HG02678 (cell line): ENCODE results near the gene CDK5RAP2.
A peak's percentile ranks its signal among the peaks of the same experiment; 100 is the strongest.
"Not testable (repeated sequence)": the region's sequence is repeated elsewhere in the genome, so short reads cannot be mapped to it uniquely, and the experiment has no call there.

Experiments used
- ATAC-seq: cut with Tn5 transposase; IDR thresholded peaks from one replicate; pipeline ENCODE4 v1.9.1; 2021; ENCODE audit warnings: mild to moderate bottlenecking, moderate library complexity; ENCODE audit not compliant: unreplicated experiment

Gene CDK5RAP2

GRCh38 chr9:120592210-120592609 lies 12.2 kb upstream of the CDK5RAP2 start:
- no peak for ATAC-seq

DNA sequence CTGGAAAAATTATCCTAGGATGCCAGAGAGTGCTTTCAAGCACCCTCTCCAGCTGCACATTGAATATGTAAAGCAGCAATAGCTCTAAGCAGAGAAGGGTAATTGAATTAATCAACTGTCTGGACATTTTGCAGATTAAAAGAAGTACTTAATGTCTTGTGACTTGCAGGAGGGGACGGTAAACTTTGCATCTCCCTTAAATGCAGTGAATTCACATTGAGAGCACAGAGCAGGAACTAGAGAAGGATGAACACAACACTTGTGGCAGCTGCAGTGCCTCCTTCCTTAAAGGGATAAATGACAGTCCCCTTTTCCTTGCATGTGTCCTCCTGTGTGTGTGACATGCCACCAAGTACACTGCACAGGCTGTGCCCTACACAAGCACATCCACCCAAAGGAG lies 7.4 kb upstream of the CDK5RAP2 start:
- ATAC-seq, result no peak

DNA sequence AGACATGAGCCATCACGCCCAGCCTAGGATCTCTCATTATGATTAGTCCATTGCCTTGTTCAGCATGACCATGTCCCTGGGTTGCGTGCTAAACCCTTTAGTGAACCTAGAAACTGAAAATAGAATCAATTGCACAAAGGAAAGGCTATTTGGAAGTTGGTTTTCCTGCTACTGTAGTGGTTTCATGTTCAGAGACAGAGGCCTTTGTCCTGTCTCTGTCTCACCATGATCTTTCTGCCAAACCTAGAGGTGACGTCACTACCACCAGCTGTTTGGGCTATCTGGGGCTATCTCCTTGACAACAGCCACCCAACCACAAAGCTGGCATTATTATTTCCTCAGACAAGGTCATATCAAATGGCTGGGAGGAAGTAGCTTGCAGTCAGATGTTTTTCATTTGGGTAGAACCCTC lies 4.0 kb upstream of the CDK5RAP2 start:
- ATAC-seq, result peak; percentile 40

DNA sequence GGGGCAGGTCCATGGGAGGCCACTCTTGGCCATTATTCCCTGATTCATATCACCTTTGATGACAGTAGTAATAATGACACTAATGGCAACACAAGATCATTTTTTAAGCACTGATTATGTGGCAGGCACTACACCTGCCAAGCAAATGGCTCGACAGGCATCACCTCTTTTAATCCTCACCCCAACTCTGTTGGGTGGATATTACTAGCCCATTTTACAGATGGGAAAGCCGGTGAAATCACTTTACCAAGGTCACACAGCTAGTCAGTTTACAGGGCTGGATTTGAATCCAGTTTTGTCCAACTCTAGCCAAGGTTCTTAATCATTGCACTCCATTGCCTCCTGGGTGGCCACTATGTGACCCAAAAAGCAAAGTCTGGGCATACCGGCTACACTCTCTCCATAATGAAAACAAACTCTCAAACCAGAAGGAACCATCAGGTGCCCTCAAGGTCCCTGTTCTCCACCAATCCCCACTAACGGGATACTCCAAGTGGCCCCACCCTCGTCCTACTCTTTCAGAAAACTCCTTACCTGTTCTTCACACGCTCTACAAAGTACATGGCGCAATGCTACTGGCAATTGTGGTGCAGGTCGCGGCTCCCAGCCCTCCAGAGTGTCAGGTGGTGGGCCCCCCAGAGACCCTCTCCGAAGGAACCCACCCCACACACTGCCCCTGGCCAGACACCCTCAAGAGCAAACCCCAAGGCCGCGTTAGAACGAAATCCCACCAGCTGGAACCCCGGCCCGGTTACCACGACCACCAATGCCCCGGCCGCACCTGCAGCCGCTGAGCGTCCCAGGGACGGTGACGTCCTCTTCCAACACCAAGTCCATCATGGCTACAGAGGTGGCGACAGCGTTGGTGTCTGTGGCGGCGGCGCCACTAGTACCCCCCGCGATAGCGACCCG lies 572 bp downstream of the CDK5RAP2 start:
- peak; percentile 33 for ATAC-seq

GRCh38 chr9:120574473-120574872 lies 5.5 kb downstream of the CDK5RAP2 start:
- ATAC-seq, result no peak

- ATAC-seq, result no peak
These were observed 7.5 kb downstream of the CDK5RAP2 start for GRCh38 chr9:120572472-120572871.

DNA sequence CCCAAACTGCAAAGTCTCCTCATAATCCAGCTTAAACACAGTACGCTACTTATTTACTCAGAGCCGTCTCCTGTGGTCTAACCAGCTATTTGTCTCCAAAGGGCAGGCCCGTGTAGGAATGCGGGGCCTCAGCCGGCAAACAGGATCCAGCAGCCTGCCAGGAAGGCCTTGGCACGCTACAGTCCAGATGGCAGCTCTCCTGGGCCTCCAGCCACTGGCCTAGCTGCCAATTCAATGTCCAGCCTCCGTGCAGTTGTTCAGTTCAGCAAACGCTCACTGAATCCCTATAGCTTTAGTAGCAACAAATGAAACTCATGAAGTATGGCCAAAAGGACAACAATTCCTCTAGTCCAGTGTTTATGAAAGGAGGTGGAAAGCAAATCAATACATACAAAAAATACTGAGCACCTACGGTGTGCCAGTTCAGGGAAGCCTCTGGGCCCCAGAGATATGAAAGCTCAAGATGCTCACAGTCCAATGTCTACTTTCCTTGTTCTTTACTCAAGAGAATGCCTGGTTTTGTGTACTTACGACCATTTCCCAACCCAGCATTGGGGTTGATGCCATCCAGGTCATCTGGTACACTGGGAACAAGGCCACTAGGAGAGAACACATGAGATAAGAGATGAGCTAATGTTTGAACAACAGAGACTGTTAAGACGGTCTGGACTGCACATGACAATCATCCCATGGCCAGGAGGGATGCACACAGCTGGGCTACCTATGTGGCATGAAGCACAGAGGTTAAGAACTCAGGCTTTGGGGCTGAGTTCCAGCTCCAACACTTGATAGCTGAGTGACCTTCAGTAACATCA lies 8.3 kb downstream of the CDK5RAP2 start:
- no peak for ATAC-seq

DNA sequence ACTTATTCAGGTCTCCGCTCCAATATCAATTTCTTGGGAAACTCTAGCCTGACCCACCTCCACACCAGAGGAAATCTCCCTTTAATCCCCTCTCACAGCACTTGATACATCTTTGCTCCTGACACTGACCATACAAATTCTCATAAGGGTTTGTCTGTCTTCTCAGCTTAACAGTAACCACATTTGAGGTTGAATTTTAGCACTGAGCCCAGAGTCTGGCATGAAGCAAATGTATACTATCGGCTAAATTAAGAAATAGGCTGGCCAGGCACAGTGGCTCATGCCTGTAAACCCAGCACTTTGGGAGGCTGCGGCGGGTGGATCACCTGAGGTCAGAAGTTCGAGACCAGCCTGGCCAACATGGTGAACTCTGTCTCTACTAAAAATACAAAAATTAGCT lies 9.7 kb downstream of the CDK5RAP2 start:
- ATAC-seq, result no peak

DNA sequence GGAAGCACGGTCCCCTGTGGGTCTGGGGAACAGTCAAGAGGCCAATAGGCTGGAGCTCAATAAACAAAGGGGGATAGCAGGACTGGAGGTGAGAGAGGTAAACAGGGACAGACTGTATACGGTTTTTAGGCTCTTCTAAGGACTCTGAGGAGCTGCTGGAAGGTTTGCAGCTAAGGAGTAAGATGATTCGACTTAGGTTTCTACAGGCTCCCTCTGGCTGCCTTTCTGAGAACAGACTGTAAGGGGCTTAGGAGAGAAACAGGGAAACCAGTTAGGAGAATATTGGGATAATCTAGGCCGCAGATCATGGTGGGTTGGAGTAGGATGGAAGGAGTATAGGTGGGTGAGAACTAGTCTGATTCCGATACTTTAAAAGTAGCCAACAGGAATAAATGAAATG lies 10.4 kb downstream of the CDK5RAP2 start:
- no peak for ATAC-seq

DNA sequence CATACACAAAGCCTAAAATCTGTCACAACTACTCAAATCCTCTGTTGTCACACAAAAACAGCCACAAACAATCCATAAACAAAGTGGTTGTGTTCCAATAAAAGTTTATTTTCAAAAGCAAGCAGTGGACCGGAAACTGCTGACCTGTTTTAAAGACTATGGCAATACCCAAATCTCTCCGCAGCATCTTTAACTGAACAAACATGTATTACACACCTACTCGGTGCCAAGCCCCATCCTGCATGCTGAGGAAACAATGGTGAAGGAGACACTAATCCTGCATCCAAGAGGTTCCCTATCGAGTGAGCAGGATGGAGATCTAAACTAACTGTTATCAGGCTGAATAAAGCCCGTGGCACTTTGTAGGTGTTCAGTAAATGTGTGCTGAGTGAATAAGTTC lies 11.2 kb downstream of the CDK5RAP2 start:
- ATAC-seq, result no peak

GRCh38 chr9:120567874-120568273 lies 12.1 kb downstream of the CDK5RAP2 start:
- no peak for ATAC-seq

- no peak for ATAC-seq
These were observed 12.9 kb downstream of the CDK5RAP2 start for GRCh38 chr9:120567081-120567480.

- no peak for ATAC-seq
These were observed 15.4 kb downstream of the CDK5RAP2 start for GRCh38 chr9:120564589-120564988.

GRCh38 chr9:120562861-120563443 lies 17.0 kb downstream of the CDK5RAP2 start:
- no peak for ATAC-seq

DNA sequence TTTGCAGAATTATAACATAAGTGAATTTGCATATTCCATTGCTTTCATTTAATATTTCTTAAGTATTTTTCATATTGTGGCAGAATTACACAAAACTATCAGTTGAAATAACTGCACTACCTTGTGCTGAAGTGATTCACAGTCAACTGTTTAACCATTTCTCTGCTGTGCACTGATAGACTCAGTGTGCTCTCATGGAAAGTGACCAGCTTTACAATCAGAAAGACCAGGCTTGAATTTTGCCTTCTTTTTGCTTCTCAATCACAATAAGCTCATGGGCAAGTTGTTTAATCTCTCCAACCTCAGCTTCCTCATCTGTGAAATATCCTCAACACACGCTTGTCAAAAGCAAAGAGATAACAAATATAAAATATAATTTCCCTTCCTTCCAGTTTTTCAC lies 18.3 kb downstream of the CDK5RAP2 start:
- no peak for ATAC-seq

DNA sequence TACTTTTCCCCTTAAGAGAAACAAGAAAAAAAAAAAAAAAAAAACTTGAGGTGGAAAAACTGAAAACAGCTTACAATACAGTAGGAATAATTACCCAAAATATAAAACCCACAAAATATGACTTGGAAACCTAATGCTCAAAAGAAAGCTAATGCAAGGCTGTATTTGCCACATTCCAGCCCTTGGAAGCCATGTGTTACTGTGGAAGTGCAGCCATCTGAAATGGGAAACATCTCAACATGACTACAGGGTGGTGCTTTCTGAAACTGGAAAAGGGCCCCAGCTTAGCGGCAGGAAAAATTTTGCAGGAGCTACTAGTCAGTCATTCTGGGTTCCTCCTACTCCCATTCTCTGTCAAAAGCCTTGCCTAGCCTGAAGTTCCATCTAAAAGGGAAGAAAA lies 20.4 kb downstream of the CDK5RAP2 start:
- no peak for ATAC-seq

DNA sequence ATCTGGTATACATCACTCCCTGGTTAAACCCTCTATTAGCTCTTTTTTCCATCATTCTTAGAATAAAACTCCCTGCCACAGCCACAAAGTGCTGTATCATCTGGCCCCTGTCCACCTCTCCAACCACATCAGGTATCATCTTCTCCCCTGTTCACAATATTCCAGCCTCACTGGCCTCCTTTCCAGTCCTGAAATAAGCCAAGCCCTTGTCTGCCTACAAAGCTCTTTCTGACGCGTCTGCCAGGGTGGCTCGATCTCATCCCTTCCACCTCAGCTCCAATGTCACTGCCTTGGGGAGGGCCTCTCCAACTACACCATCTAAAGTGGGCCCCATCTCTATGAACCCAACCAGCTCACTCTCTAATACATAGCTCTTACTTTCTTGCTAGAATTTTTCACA lies 21.5 kb downstream of the CDK5RAP2 start:
- ATAC-seq, result no peak

DNA sequence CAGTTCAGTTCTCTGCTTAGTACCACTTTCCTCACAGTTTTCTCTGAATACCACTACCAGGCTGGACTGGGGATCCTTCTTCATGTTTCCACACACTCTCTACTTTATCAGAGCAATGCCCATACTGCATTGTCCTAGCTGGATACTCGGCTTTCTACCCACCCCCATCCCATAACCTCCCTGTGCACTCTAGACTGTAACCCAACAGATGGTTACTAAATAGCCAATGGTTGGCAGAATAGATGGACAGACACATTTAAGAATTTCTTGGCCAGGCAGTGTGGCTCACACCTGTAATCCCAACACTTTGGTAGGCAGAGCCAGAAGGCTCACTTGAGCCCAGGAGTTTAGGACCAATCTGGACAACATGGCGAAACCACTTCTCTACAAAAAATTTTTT lies 22.8 kb downstream of the CDK5RAP2 start:
- no peak for ATAC-seq

DNA sequence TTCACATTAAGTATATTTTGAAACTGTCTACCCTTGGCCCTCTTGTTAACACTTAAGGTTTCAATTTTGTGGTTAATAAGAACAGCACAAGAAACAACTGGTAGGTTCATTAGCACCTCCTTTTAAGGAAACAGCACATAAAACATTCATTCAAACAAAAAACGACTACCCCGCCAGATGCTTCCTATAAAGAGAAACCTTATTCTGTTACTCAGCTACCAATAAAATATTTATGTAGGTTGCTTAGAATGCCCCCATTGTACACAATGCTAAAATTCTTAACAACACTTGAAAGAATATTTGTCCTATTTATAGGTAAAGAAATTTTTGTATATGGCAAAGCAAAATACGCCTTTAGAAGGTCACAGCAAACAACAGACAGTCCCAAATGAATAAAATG lies 23.2 kb downstream of the CDK5RAP2 start:
- no peak for ATAC-seq

DNA sequence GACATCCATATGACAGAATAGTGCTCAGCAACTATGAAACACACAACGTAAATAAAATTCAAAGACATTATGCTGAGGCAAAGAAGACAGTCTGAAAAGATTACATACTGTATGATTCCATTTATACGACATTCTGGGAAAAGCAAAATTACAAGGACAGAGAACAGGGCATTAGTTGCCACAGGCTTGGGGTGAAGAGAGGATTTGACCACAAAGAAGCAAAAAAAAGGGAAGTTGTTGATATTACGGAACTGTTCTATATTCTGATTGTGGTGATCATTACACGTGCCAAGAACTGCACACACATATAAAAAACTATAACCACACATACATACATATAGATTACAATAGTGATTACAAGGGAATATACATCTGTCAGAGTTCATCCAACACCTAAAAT lies 24.1 kb downstream of the CDK5RAP2 start:
- ATAC-seq, result no peak

DNA sequence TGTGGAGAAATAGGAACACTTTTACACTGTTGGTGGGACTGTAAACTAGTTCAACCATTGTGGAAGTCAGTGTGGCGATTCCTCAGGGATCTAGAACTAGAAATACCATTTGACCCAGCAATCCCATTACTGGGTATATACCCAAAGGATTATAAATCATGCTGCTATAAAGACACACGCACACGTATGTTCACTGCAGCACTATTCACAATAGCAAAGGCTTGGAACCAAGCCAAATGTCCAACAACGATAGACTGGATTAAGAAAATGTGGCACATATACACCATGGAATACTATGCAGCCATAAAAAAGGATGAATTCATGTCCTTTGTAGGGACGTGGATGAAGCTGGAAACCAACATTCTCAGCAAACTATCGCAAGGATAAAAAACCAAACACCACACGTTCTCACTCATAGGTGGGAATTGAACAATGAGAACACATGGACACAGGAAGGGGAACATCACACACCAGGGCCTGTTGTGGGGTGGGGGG lies 27.7 kb downstream of the CDK5RAP2 start:
- not testable (repeated sequence) for ATAC-seq
